Activated naive CD4-positive, alpha-beta T cell treated with anti-CD3 and anti-CD28 coated beads for 36 hours (primary cell): ENCODE measurements around the gene XAGE3. TPM values are rescaled to one million over a fixed set of nuclear protein-coding genes. Genes with fewer than 3 reads are reported as not detected.
"Not testable (repeated sequence)": the region's sequence is repeated elsewhere in the genome, so short reads cannot be mapped to it uniquely, and the experiment has no call there.

Experiments
- CTCF ChIA-PET: fragments of 350-600 bp; sonication (Branson Sonifier 250); formaldehyde crosslinking; loops from one replicate; lab custom pipeline; 2021; ENCODE audit warnings: antibody characterized with exemption; lab: Charles Lee
- DNase-seq: peaks from one replicate; pipeline ENCODE4 v3.0.0-alpha.2; 2020
- H3K27ac Mint-ChIP-seq: one replicate; pipeline ENCODE4 v1.8.0; 2021; ENCODE audit warnings: mild to moderate bottlenecking, mixed read lengths
- H3K27me3 Mint-ChIP-seq: one replicate; pipeline ENCODE4 v1.8.0; 2021; ENCODE audit warnings: low read depth, mixed read lengths
- H3K36me3 Mint-ChIP-seq: one replicate; pipeline ENCODE4 v1.8.0; 2021; ENCODE audit warnings: low read depth, mixed read lengths
- H3K4me1 Mint-ChIP-seq: one replicate; pipeline ENCODE4 v1.8.0; 2021; ENCODE audit warnings: low read depth, mixed read lengths
- H3K4me3 Mint-ChIP-seq: one replicate; pipeline ENCODE4 v1.8.0; 2021; ENCODE audit warnings: mild to moderate bottlenecking, moderate library complexity, mixed read lengths
- H3K9me3 Mint-ChIP-seq: one replicate; pipeline ENCODE4 v1.8.0; 2021; ENCODE audit warnings: mixed read lengths
- intact Hi-C: fragments of 100-400 bp; cut with micrococcal nuclease; formaldehyde crosslinking; loops from one replicate; pipeline ENCODE4 v1.15.1; 2023
- total RNA-seq, 2 experiments: library from RNA; stranded (reverse); gene quantifications; one replicate each; pipeline ENCODE4 v1.2.3, GENCODE V29; 2021

XAGE3 gene, protein sequence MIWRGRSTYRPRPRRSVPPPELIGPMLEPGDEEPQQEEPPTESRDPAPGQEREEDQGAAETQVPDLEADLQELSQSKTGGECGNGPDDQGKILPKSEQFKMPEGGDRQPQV
- total RNA-seq = not detected

DNA sequence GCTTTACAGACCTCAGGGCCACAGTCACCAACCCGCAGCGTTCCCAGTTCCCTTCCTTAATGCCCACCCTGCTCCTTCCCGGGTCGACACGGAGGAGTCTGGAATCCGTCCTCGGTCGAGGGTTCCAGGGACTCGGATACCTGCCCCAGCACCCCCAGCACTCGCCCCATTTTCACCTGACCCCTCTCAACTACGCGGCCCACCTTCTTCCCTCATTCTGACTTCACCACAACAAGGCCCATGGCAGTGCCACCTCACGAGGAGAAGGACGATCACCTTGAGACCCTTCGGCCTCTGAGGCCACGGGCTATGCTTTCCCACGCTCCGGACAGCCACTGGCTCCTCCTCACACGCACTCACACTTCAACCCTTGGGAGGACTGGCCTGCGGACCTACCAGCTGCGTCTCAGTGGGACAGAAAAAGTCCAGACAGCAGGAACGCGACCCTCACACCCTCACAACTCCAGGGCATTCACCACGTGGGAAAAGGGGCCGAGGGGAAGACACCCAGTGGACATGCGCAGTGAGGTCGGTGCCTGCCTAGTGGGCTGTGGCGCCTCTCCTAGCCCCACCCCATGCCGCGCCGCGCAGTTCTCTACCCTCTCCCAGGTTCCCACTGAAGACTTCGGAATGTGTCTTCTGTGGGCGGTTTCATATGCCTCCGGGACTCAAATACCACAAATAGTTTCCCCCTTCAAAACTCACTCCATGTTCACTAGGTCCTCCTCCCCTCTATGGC, at the start of gene XAGE3:
XAGE3 (minus strand) TSS at position 474 of the 739 bp plus-strand sequence. CDS start 950 bp downstream, outside the sequence.
- Mint-ChIP-seq H3K36me3 (no peaks in the 10 kb centered on the region), H3K4me3 (no peak within 1 kb of the TSS), H3K27me3 (no peaks in the 10 kb centered on the region), H3K27ac (no peak within 1 kb of the TSS), H3K4me1 (no peaks in the 10 kb centered on the region), H3K9me3 (no peaks in the 10 kb centered on the region)
- intact Hi-C loops = no loop called here
- DNase-seq = no peak
- CTCF ChIA-PET = no interaction called here

- DNase-seq, intact Hi-C loops, H3K4me1 Mint-ChIP-seq, CTCF ChIA-PET, H3K9me3 Mint-ChIP-seq, H3K27me3 Mint-ChIP-seq, H3K27ac Mint-ChIP-seq, H3K4me3 Mint-ChIP-seq, H3K36me3 Mint-ChIP-seq: not testable (repeated sequence)
Observed at GRCh38 chrX:52914704-52915103, 46.8 kb upstream of the XAGE3 start.

GRCh38 chrX:52913681-52914080, 45.8 kb upstream of the XAGE3 start:
- intact Hi-C loops, H3K36me3 Mint-ChIP-seq, DNase-seq, H3K9me3 Mint-ChIP-seq, H3K4me1 Mint-ChIP-seq, CTCF ChIA-PET, H3K27me3 Mint-ChIP-seq, H3K27ac Mint-ChIP-seq, H3K4me3 Mint-ChIP-seq: not testable (repeated sequence)

DNA sequence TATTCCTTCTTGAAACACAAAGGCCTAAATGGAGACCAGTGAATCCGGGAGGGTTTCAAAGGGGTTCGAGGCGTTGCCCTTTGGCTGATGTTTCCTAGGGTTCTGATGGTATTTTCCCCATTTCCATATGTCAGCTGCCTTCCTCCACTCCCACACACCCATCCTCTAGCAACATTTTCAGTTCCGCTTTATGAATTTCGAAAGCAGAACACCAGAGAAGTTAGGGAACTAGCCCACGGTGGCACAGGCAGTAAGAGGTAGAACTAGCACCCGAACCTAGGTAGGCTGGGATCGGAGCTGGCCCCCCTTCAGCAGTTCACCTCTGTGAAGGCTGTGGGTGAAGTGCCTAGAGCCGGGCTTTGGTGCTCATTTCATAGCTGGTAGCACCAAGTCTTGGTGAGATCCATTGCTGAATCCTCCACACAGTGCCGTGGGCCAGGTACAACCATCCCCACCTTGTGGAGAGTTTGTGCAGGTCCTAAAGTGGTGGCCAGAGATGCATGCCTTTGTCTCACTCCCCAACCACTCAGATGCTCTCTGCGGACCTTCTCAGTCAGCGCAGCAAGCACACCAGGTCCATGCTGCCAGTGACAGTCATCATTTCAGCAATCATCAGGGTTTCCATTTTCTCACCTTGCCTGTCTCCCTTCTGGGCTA, 41.6 kb upstream of the XAGE3 start:
- CTCF ChIA-PET, H3K27ac Mint-ChIP-seq, H3K4me3 Mint-ChIP-seq, H3K27me3 Mint-ChIP-seq, intact Hi-C loops, DNase-seq, H3K9me3 Mint-ChIP-seq, H3K36me3 Mint-ChIP-seq, H3K4me1 Mint-ChIP-seq: not testable (repeated sequence)

GRCh38 chrX:52907900-52908299, 40.0 kb upstream of the XAGE3 start:
- intact Hi-C loops, H3K36me3 Mint-ChIP-seq, H3K9me3 Mint-ChIP-seq, H3K4me3 Mint-ChIP-seq, H3K4me1 Mint-ChIP-seq, DNase-seq, H3K27me3 Mint-ChIP-seq, H3K27ac Mint-ChIP-seq, CTCF ChIA-PET: not testable (repeated sequence)

DNA sequence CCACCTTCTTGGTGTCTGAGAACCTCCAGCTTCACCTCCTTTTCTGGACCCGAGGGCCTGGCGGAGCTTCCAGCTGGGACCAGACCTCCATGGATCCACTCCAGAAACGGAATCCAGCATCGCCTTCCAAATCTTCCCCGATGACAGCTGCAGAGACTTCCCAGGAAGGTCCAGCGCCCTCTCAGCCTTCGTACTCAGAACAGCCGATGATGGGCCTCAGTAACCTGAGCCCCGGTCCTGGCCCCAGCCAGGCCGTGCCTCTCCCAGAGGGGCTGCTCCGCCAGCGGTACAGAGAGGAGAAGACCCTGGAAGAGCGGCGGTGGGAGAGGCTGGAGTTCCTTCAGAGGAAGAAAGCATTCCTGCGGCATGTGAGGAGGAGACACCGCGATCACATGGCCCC, 39.3 kb upstream of the XAGE3 start:
- CTCF ChIA-PET, DNase-seq, H3K27me3 Mint-ChIP-seq, intact Hi-C loops, H3K4me1 Mint-ChIP-seq, H3K4me3 Mint-ChIP-seq, H3K9me3 Mint-ChIP-seq, H3K27ac Mint-ChIP-seq, H3K36me3 Mint-ChIP-seq: not testable (repeated sequence)

GRCh38 chrX:52906072-52906471, 38.2 kb upstream of the XAGE3 start:
- intact Hi-C loops, H3K27ac Mint-ChIP-seq, H3K4me1 Mint-ChIP-seq, H3K9me3 Mint-ChIP-seq, DNase-seq, CTCF ChIA-PET, H3K36me3 Mint-ChIP-seq, H3K27me3 Mint-ChIP-seq, H3K4me3 Mint-ChIP-seq: not testable (repeated sequence)

GRCh38 chrX:52905531-52905930, 37.6 kb upstream of the XAGE3 start:
- H3K9me3 Mint-ChIP-seq, intact Hi-C loops, H3K27ac Mint-ChIP-seq, H3K36me3 Mint-ChIP-seq, CTCF ChIA-PET, H3K4me3 Mint-ChIP-seq, H3K4me1 Mint-ChIP-seq, DNase-seq, H3K27me3 Mint-ChIP-seq: not testable (repeated sequence)

- H3K9me3 Mint-ChIP-seq, DNase-seq, CTCF ChIA-PET, H3K27ac Mint-ChIP-seq, H3K27me3 Mint-ChIP-seq, H3K4me3 Mint-ChIP-seq, H3K36me3 Mint-ChIP-seq, H3K4me1 Mint-ChIP-seq, intact Hi-C loops: not testable (repeated sequence)
Observed at GRCh38 chrX:52896855-52897709, 29.2 kb upstream of the XAGE3 start, which contains the start of gene FAM156B. TSS of gene FAM156B (plus strand) at chrX:52897330. CDS start at chrX:52907226, 9,896 bp downstream.

DNA sequence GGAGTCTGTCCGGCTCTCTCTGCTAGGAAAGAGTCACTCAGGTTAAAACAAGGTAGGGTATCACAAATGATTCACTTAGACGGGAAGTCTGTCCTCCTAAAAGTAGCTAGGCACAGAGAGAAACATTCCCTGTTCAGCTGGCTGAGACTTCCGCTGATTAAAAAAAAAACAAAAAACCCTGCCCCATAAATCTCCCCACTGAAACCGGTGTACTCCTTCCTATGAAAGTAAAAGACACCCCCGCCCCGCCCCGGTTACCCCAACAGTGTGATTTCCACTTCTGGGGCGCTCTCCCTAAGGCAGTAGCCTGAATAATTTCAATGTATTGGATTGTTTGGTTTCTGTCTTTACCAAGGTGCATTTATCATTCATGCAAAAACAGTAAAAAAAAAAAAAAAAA, 28.6 kb upstream of the XAGE3 start:
- H3K9me3 Mint-ChIP-seq, DNase-seq, intact Hi-C loops: not testable (repeated sequence)

DNA sequence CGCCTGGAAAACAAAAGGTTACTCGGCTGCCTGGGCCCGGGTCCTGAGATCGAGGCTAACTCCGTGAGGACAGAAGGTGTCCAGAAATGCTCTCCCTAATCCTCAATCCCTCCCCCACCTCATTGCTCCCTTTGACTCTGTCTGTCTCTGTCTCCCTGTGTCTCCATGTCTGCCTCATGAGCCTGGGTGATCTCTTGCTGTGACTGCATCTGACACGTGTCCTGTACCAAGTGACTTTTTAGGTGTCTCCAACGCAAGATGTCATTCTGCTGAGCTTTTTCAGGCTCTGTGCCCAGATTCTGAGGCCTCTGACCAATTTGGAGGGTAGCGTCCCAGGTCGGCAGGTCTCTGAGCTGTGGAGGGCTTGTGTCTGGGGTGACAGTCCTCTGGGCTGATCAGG, 20.2 kb upstream of the XAGE3 start:
- H3K27ac Mint-ChIP-seq, intact Hi-C loops, H3K9me3 Mint-ChIP-seq, H3K36me3 Mint-ChIP-seq, CTCF ChIA-PET, H3K4me3 Mint-ChIP-seq, H3K27me3 Mint-ChIP-seq, H3K4me1 Mint-ChIP-seq, DNase-seq: not testable (repeated sequence)

More for the DNA sequence above, 28.6 kb upstream of the XAGE3 start:
- H3K27ac Mint-ChIP-seq, CTCF ChIA-PET, H3K4me1 Mint-ChIP-seq, H3K27me3 Mint-ChIP-seq, H3K4me3 Mint-ChIP-seq, H3K36me3 Mint-ChIP-seq: not testable (repeated sequence)

GRCh38 chrX:52887459-52887858, 19.6 kb upstream of the XAGE3 start:
- DNase-seq, H3K27ac Mint-ChIP-seq, H3K4me3 Mint-ChIP-seq, H3K9me3 Mint-ChIP-seq, H3K36me3 Mint-ChIP-seq, intact Hi-C loops, CTCF ChIA-PET, H3K4me1 Mint-ChIP-seq, H3K27me3 Mint-ChIP-seq: not testable (repeated sequence)
